Bronchial epithelial cell (primary cell): Measurements from ENCODE around the gene ADAD2. TPM values are rescaled to one million over a fixed set of nuclear protein-coding genes. Genes with fewer than 3 reads are reported as not detected.
A peak's percentile ranks its signal among the peaks of the same experiment; 100 is the strongest.
"Not testable (repeated sequence)": the region's sequence is repeated elsewhere in the genome, so short reads cannot be mapped to it uniquely, and the experiment has no call there.

ENCODE experiments used
- DNase-seq: peaks from one replicate; pipeline ENCODE4 v3.0.0-alpha.2; 2010; ENCODE audit warnings: low read depth
- FAIRE-seq: peaks from 2 replicates; lab custom pipeline; 2011; peaks lifted over from hg19 to GRCh38; lab: Jason Lieb, UNC
- H3K27me3 ChIP-seq: 2 replicates; pipeline ENCODE4 v1.5.1; 2011; ENCODE audit warnings: low read length; ENCODE audit not compliant: control insufficient read depth, insufficient read depth
- H3K36me3 ChIP-seq: 2 replicates; pipeline ENCODE4 v1.5.1; 2011; ENCODE audit warnings: low read length; ENCODE audit not compliant: control insufficient read depth, insufficient read depth
- H3K4me3 ChIP-seq: 2 replicates; pipeline ENCODE4 v1.5.1; 2011; ENCODE audit warnings: mild to moderate bottlenecking, low read depth, low read length, control low read depth
- CTCF ChIP-seq: IDR thresholded peaks from 2 replicates; pipeline ENCODE4 v1.5.1; 2011; ENCODE audit warnings: mild to moderate bottlenecking, moderate library complexity, low read length, control low read depth, inconsistent platforms; ENCODE audit not compliant: insufficient read depth, severe bottlenecking
- total RNA-seq: library from RNA; depleted of rRNA; stranded (reverse); fragments of >200 nt; gene quantifications from 2 replicates; pipeline ENCODE4 v1.2.1, GENCODE V29; 2014

ADAD2 gene
- total RNA-seq, 1 donor from 2014 or later, result not detected

GRCh38 chr16:84199861-84200260 lies 8.9 kb downstream of the ADAD2 start:
- H3K4me3 ChIP-seq, result no peak overlapping the region
- no peaks in the 10 kb centered on the region for H3K27me3 ChIP-seq
- H3K36me3 ChIP-seq, result no peaks in the 10 kb centered on the region
- FAIRE-seq (peak; percentile 58), DNase-seq (no peak)
- TF ChIP-seq CTCF, result no peak

GRCh38 chr16:84204551-84204950 lies 13.6 kb downstream of the ADAD2 start:
- not testable (repeated sequence) for H3K27me3 ChIP-seq, DNase-seq, H3K36me3 ChIP-seq, H3K4me3 ChIP-seq, FAIRE-seq

- DNase-seq, result peak; percentile 50
- H3K36me3 ChIP-seq, FAIRE-seq, H3K4me3 ChIP-seq, H3K27me3 ChIP-seq: not testable (repeated sequence)
Observed at GRCh38 chr16:84205123-84205522, 14.2 kb downstream of the ADAD2 start.

GRCh38 chr16:84205976-84206691 lies 15.2 kb downstream of the ADAD2 start:
- FAIRE-seq (no peak), DNase-seq (no peak)
- Histone ChIP-seq H3K4me3 (no peak overlapping the region), H3K36me3 (no peaks in the 10 kb centered on the region), H3K27me3 (no peaks in the 10 kb centered on the region)
- TF ChIP-seq CTCF, result no peak

GRCh38 chr16:84207251-84207650 lies 16.3 kb downstream of the ADAD2 start:
- DNase-seq, result no peak
- FAIRE-seq, result no peak
- no peak for TF ChIP-seq CTCF
- no peak overlapping the region for H3K4me3 ChIP-seq
- no peaks in the 10 kb centered on the region for H3K36me3 ChIP-seq
- no peaks in the 10 kb centered on the region for H3K27me3 ChIP-seq

- TF ChIP-seq CTCF, result no peak
- no peak overlapping the region for H3K4me3 ChIP-seq
- no peak for DNase-seq
- H3K36me3 ChIP-seq, result no peaks in the 10 kb centered on the region
- no peaks in the 10 kb centered on the region for H3K27me3 ChIP-seq
- FAIRE-seq, result no peak
Observed at GRCh38 chr16:84207879-84208278, 16.9 kb downstream of the ADAD2 start.

- H3K36me3 ChIP-seq, result no peaks in the 10 kb centered on the region
- H3K27me3 ChIP-seq, result no peaks in the 10 kb centered on the region
- H3K4me3 ChIP-seq, result no peak overlapping the region
- TF ChIP-seq CTCF, result no peak
- FAIRE-seq (no peak), DNase-seq (no peak)
Observed at GRCh38 chr16:84209989-84210388, 19.0 kb downstream of the ADAD2 start.
